ENCODE results near the gene DLG3. TPM values are rescaled to one million over a fixed set of nuclear protein-coding genes. Genes with fewer than 3 reads are reported as not detected.

DLG3 gene
- total and polyA plus RNA-seq, 2 of the 8 experiments (the other 6 are each of a cell fraction or from before 2014, with no cell fraction given), result 29.2 to 63.8 TPM

DNA sequence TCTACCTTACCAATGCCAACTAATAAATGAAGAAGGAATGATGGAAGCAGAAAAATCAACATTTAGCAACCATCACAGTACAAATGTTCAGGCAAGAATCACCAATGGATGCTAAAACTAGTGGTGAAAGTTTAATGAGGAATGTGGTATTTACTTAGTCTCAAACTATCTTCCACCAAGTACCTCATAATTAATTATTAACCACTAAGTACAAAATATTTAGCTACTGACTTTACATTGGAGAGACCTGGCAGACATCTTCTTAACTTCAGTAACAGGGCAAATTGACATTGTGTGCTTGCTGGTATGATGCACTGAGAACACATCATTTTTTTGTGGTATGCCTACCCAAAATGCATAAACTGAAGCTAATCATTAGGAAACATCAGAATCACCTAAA lies 82.4 kb downstream of the DLG3 start:
- Histone ChIP-seq H3K27me3 (replicated peaks in 1 of 4; ENCODE audit: control insufficient read depth in 3 of 4, extremely low read depth in 1 of 4, insufficient read depth in 3 of 4, low read length in 3 of 4) (no peaks in the 10 kb centered on the region), H3K23ac (ENCODE audit: insufficient read length) (no peak overlapping the region)
- no peak for FAIRE-seq
- TF ChIP-seq, protein P1, sequence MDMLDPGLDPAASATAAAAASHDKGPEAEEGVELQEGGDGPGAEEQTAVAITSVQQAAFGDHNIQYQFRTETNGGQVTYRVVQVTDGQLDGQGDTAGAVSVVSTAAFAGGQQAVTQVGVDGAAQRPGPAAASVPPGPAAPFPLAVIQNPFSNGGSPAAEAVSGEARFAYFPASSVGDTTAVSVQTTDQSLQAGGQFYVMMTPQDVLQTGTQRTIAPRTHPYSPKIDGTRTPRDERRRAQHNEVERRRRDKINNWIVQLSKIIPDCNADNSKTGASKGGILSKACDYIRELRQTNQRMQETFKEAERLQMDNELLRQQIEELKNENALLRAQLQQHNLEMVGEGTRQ (IDR thresholded peaks at IDR 0.05; ENCODE audit: low read length), result no peak
- TF ChIP-seq GTF2F1 (IDR thresholded peaks at IDR 0.05; ENCODE audit: borderline replicate concordance, low read depth, low read length), result no peak
- TF ChIP-seq TAF1 (IDR thresholded peaks at IDR 0.05; ENCODE audit: low read depth, low read length), result no peak
- TF ChIP-seq SIRT6 (IDR thresholded peaks at IDR 0.05; ENCODE audit: low read length), result no peak
- TF ChIP-seq SP1 (IDR thresholded peaks at IDR 0.05; ENCODE audit: low read depth, low read length), result no peak
- TF ChIP-seq ZNF274 (IDR thresholded peaks at IDR 0.05; ENCODE audit: borderline replicate concordance, extremely low read depth, low read length), result no peak
- no peak for TF ChIP-seq KDM1A (IDR thresholded peaks at IDR 0.05; ENCODE audit: borderline replicate concordance, low read length)
- no peak for TF ChIP-seq CHD2 (IDR thresholded peaks at IDR 0.05; ENCODE audit: low read length)
- no peak for TF ChIP-seq HDAC6 (IDR thresholded peaks at IDR 0.05; ENCODE audit: low read depth, low read length)
- no peak for TF ChIP-seq EGR1 (IDR thresholded peaks at IDR 0.05; ENCODE audit: borderline replicate concordance, low read depth, low read length)

More for the DNA sequence above, 82.4 kb downstream of the DLG3 start:
- Histone ChIP-seq H3K4me2 (ENCODE audit: insufficient read depth in 1 of 2, low read depth in 2 of 2, low read length in 2 of 2) (no peak overlapping the region), H2BK15ac (ENCODE audit: low read length) (no peak overlapping the region), H3K79me2 (ENCODE audit: control insufficient read depth in 1 of 2, insufficient read depth in 2 of 2, low read length in 2 of 2) (no peaks in the 10 kb centered on the region), H3K9me3 (ENCODE audit: insufficient read depth in 2 of 2, low read depth in 1 of 2, low read length in 1 of 2) (no peaks in the 10 kb centered on the region), H4K5ac (ENCODE audit: insufficient read length, low read depth, low read length) (no peak overlapping the region), H4K8ac (ENCODE audit: extremely low read depth, insufficient read depth, low read length) (no peak overlapping the region), H3K36me3 (ENCODE audit: control insufficient read depth in 2 of 4, insufficient read depth in 4 of 4, low read length in 3 of 4) (no peaks in the 10 kb centered on the region), H2BK12ac (ENCODE audit: low read depth, low read length) (no peak overlapping the region), H3K4me3 (ENCODE audit: extremely low read depth in 1 of 4, insufficient read depth in 2 of 4, low read depth in 3 of 4, low read length in 4 of 4) (no peak overlapping the region), H2AFZ (ENCODE audit: low read length) (no peak overlapping the region), H4K20me1 (replicated peaks in 1 of 2; ENCODE audit: control insufficient read depth in 1 of 2, insufficient read depth in 2 of 2, low read length in 2 of 2) (no peaks in the 10 kb centered on the region), H3K14ac (ENCODE audit: insufficient read length) (no peak overlapping the region), H3K23me2 (ENCODE audit: low read depth, low read length) (no peaks in the 10 kb centered on the region), H3K4ac (replicated peaks; ENCODE audit: insufficient read length, low read depth, low read length) (no peak overlapping the region), H3K79me1 (ENCODE audit: low read depth, low read length) (no peaks in the 10 kb centered on the region), H2BK5ac (ENCODE audit: low read depth, low read length) (no peak overlapping the region), H3K4me1 (replicated peaks in 1 of 4; ENCODE audit: control insufficient read depth in 3 of 4, insufficient read depth in 4 of 4, low read length in 3 of 4) (no peaks in the 10 kb centered on the region), H3K56ac (replicated peaks; ENCODE audit: insufficient read length, low read depth, low read length) (no peak overlapping the region), H3K9ac (replicated peaks in 1 of 4; ENCODE audit: extremely low read depth in 1 of 4, low read depth in 3 of 4, low read length in 3 of 4) (no peak overlapping the region), H2BK20ac (ENCODE audit: low read length) (no peak overlapping the region), H4K91ac (replicated peaks; ENCODE audit: insufficient read length, low read length) (no peak overlapping the region), H2AK5ac (ENCODE audit: low read depth, low read length) (no peak overlapping the region), H3K18ac (ENCODE audit: extremely low read depth, low read length) (no peak overlapping the region), H3K27ac (ENCODE audit: low read depth, low read length) (no peak overlapping the region), H2BK120ac (replicated peaks; ENCODE audit: low read depth, low read length) (no peak overlapping the region)
- POLR2A ChIA-PET (ENCODE audit: partially characterized antibody), result no interaction called here
- no peak for DNase-seq (ENCODE audit: low read depth in 1 of 2, low spot score in 2 of 2)
- CTCF ChIA-PET (ENCODE audit: partially characterized antibody), result interaction anchor here (1.1 kb wide), 1 partner anchor 27 kb away, joined by 3 read pairs; no protein-coding TSS in a partner anchor
